ENCODE measurements around the gene RGS3. TPM values are rescaled to one million over a fixed set of nuclear protein-coding genes. Genes with fewer than 3 reads are reported as not detected.

The RGS3 gene
- total and polyA plus RNA-seq, 2 donors (not counting 3 experiments of a cell fraction or from before 2014, with no cell fraction given): 356 to 416 TPM

DNA sequence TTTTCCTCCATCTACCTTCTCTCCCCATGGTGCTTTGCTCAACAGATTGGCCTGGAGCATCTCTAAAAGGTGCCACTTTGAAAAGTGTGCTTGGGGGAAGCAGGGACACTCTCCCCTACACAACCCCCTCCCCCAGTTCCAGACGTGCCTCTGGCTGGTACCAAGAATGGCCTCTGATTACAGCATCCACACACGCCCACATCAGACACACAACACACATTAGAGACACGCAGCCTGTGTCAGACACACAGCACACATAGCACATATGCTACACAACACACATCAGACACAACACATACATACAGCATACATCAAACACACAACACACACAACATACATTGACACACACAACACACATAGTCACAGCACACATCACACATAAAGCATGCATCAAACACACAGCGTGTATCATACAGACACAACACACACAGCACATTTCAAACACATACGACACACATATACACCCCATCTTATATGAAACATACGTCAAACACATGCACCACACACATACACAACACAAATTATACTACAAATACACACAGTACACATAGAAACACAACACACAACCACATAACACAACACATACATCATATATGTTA is 150.4 kb downstream of the RGS3 start:
- no peak overlapping the region for H3K27ac ChIP-seq (ENCODE audit: insufficient read depth, low read depth, low read length)
- dilution Hi-C loops (cut with MboI; ENCODE audit: extremely low pct_ligation_motif_present, low sequenced_read_pairs): no loop called here
- no peaks in the 10 kb centered on the region for H3K9me3 ChIP-seq (replicated peaks; ENCODE audit: control insufficient read depth, insufficient read depth, low read length)
- no peak for DNase-seq (ENCODE audit: low read depth, low spot score)
- no peak overlapping the region for H3K4me2 ChIP-seq (ENCODE audit: insufficient read depth, low read length)
- H3K4me1 ChIP-seq (ENCODE audit: control insufficient read depth, extremely low read depth, insufficient read depth, low read length): peaks cover 38% of the 10 kb centered on the region
- TF ChIP-seq FOS (IDR thresholded peaks at IDR 0.05; ENCODE audit: borderline replicate concordance, insufficient read depth, low read length) (no peak), POLR2A (IDR thresholded peaks at IDR 0.05; ENCODE audit: low read depth, low read length) (no peak), JUN (IDR thresholded peaks at IDR 0.05; ENCODE audit: borderline replicate concordance, insufficient read depth, insufficient read length, low read depth) (no peak), MYC (IDR thresholded peaks at IDR 0.05; ENCODE audit: low read depth, low read length) (no peak), GATA2 (IDR thresholded peaks at IDR 0.05; ENCODE audit: insufficient read depth, insufficient read length, low read depth, low read length) (no peak), EZH2 (IDR thresholded peaks at IDR 0.05; ENCODE audit: borderline replicate concordance, low read depth, low read length, severe bottlenecking) (no peak), POLR2AphosphoS5 (IDR thresholded peaks at IDR 0.05; ENCODE audit: insufficient read depth, low read depth, low read length) (no peak)
- TF ChIP-seq, protein P1, sequence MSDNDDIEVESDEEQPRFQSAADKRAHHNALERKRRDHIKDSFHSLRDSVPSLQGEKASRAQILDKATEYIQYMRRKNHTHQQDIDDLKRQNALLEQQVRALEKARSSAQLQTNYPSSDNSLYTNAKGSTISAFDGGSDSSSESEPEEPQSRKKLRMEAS (IDR thresholded peaks at IDR 0.05; ENCODE audit: insufficient read depth, insufficient read length): no peak
- TF ChIP-seq, protein P2, sequence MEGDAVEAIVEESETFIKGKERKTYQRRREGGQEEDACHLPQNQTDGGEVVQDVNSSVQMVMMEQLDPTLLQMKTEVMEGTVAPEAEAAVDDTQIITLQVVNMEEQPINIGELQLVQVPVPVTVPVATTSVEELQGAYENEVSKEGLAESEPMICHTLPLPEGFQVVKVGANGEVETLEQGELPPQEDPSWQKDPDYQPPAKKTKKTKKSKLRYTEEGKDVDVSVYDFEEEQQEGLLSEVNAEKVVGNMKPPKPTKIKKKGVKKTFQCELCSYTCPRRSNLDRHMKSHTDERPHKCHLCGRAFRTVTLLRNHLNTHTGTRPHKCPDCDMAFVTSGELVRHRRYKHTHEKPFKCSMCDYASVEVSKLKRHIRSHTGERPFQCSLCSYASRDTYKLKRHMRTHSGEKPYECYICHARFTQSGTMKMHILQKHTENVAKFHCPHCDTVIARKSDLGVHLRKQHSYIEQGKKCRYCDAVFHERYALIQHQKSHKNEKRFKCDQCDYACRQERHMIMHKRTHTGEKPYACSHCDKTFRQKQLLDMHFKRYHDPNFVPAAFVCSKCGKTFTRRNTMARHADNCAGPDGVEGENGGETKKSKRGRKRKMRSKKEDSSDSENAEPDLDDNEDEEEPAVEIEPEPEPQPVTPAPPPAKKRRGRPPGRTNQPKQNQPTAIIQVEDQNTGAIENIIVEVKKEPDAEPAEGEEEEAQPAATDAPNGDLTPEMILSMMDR (IDR thresholded peaks at IDR 0.05; ENCODE audit: extremely low read depth in 1 of 2, insufficient read depth in 1 of 2, low read depth in 1 of 2, low read length in 2 of 2): no peak
- H3K4me3 ChIP-seq (replicated peaks in 1 of 3; ENCODE audit: insufficient read depth in 1 of 3, low read depth in 1 of 3, low read length in 3 of 3): no peak overlapping the region
- no peaks in the 10 kb centered on the region for H3K79me2 ChIP-seq (ENCODE audit: control insufficient read depth, insufficient read depth, low read length)
- no peaks in the 10 kb centered on the region for H3K9me1 ChIP-seq (replicated peaks; ENCODE audit: control insufficient read depth, extremely low read depth, insufficient read depth, low read length)
- intact Hi-C loops (cut with micrococcal nuclease): no loop called here
- no peaks in the 10 kb centered on the region for H3K36me3 ChIP-seq (ENCODE audit: control insufficient read depth in 2 of 2, extremely low read depth in 1 of 2, insufficient read depth in 2 of 2, low read length in 2 of 2)
- H4K20me1 ChIP-seq (replicated peaks; ENCODE audit: control insufficient read depth, extremely low read depth, insufficient read depth, low read length): no peaks in the 10 kb centered on the region
- no peak for FAIRE-seq
- ChIA-PET POLR2A (interaction anchor here (1.4 to 1.5 kb wide), 2 partner anchors 19 kb away, joined by 3 to 7 read pairs; no protein-coding TSS in a partner anchor), CTCF (interaction anchor here (1.4 kb wide), 2 partner anchors 13 to 20 kb away, joined by 3 to 4 read pairs; no protein-coding TSS in a partner anchor)
- no peak overlapping the region for H3K9ac ChIP-seq (replicated peaks; ENCODE audit: extremely low read depth, insufficient read depth, low read length)
- BruUV-seq (replicated peaks): no TSS peak
- no peaks in the 10 kb centered on the region for H3K27me3 ChIP-seq (ENCODE audit: control insufficient read depth in 2 of 2, insufficient read depth in 2 of 2, low read length in 2 of 2)
- no peak overlapping the region for H2AFZ ChIP-seq (ENCODE audit: low read depth, low read length)
